T-helper 22 cell (primary cell): ENCODE results near the gene ECI2.
"Not testable (repeated sequence)": the region's sequence is repeated elsewhere in the genome, so short reads cannot be mapped to it uniquely, and the experiment has no call there.

ENCODE experiments used
- DNase-seq: peaks from one replicate; pipeline ENCODE4 v3.0.0-alpha.2; 2020; ENCODE audit warnings: low read depth

ECI2 gene

DNA sequence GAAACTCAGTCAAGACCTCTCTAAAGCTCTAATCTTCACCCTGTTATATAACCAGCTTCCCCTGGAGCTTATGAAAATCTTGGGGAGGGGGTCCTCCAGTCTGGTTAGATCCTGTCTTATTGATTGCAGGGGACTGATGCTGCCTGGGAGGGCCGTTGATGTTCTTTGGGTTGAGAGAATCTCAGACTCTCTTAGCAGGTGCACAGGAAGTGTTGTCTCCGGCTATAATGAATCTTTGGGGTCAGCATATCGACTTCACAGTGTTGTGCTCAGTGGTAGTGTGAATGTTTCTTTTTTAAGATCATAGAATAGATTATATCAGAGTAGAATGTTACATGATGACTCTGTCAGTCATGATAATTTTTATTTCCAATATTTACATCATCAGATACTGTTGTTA, 2.8 kb upstream of the ECI2 start:
- no peak for DNase-seq

DNA sequence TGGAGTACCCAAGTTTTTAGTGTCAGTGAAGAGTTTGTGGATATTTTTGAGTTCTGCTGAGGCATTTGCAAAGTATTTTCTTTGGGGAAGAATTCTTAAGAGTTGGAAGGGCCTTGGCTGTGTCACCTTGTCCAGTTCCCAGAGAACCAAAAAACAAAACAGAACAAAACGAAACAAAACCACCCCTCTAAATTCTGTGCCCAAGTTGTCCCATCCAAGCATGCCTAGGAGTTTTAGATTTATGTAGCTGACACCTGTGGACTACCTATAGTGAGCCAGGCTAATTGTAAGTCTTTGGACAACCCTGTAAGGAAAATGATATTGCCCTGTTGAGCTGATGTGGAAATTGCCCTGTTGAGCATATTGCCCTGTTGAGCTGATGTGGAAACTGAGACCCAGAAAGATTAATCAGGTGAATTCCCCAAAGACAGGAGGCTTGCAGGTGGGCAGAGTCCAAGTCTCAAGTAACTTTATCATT, 1.0 kb upstream of the ECI2 start:
- DNase-seq = no peak

DNA sequence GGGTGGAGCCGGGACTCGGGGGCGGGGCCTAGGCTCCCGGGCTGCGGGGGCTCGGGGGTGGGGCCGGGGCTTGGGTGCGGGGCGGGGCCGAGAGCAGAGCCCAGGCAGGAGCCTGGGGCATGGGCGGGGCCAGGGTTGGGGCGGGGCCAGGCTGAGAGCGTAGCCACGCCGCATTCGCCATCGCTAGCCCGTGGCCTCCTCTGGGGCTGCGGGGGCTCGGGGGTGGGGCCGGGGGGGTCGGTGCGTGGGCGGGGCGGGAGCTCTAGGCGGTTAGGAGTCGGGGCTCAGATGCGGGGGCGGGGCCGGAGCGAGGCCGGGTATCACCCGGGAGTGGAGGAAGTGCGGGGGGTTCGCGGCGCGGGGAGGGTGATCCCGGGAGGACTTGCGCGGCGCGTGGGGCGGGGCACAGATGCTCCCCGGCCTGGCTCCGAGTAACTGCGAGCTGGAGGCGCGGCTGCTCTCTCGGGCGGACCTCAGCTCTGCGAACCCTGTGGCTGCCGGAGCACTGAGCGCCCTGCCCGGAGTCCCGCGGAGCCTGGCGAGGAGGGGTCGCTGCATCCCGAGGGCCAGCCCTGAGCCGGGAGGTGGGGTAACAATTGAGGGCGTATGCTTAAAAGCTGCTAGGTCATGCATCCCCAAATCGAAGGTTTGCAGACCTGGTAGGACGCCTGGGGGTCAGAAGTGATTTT, 434 bp upstream of the ECI2 start:
- DNase-seq = peak; percentile 93

DNA sequence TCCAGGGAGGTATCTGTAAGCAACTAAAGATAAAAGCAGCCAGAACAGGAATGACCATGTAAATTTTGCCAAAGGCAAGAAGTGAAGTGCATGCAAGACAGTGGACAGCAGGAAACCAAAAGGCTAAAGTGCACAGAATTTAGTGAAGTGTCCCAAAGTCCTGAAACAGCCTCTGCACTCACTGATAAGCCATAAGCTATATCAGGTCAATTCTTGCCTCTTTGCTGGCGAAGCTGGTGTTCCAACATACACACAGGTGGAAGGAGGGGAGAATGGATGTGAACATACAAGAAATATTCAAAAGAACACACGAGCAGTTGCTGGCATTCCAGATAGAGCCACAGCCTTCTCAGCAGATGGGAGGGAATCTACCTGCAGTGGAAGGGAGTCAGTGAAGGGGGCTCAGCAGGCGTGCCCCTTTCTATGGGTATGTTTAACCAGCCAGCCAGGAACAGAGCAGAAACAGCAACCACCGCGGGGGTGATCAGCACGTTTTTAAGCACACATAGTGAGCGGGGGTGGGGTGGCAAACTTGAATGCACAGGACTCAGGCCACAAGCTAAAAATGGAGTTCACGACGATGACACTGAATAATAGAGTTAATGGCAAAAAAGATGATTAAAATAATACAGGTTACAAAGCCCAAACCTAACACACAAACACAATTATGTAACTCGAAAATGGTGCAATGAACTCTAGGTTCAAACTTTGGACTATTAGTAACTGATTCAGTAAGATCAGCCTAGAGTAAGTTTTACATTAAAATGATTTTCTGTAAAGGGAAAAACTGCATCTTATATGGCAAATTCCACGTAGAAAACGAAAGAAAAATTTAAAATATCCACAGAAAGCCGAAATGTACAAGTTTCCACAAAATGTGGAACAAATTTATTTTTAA, 1.2 kb downstream of the ECI2 start:
- no peak for DNase-seq

DNA sequence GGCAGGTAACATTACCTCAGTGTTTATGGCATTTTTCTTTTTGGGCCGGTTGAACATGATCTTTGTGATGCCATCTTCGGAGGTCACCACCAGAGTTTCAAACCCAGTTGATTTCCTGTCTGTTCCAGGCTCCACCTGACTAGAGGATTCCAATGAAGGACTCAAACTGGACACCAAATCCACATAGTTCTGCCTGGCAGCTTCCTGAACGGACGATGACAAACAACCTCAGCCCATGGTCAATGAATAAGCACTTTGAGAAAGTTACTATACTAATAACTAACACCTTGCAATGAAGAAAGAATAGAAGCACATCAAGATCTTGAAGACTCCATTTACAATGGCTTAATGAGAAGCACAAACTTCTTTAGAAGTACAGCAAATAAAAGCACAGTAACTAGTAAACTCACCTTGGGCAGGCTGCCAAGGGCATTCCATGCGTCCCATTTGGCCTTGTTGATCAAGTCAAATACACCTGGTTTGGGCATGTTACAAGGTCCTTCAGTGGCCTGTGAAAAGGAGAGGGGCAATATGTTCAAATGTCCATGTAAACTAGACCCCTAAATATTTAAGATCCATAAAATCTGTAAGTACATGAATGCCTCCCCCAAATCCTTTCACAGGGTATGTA, 4.9 kb downstream of the ECI2 start:
- no peak for DNase-seq

DNA sequence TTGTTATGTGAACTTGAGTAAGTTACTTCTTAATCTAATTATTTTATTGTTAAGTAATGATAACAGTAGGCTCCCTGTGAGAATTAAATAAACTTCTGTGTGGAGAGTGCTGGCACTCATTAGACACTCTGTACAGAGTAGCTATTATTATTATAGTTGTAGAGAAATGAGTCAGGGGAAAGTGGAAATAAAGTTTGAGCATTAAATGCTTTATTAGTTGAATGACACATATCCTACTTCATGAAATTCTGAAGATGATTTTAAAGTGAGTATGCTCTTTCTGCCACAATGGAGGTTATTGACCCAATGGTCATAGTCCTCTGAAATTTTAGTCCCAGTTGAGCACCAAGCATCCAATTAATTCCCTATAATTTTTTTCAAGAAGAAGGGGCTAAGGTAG, 5.9 kb downstream of the ECI2 start:
- DNase-seq = no peak

DNA sequence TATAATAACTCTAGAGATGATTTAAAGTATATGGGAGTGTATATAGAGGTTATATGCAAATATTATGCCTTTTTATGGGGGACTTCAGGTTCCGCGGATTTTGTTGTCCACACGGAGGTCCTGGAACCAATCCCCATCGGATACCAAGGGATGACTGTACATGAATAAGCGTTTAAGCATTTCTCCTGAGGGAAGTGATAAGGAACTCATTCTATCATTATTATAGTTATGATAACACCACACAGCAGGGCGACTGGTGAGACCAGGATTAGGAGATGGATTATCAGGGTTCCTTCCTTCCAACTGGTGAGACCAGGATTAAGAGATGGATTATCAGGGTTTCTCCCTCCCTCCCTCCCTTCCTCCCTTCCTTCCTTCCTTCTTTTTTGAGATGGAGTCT, 6.6 kb downstream of the ECI2 start:
- no peak for DNase-seq

DNA sequence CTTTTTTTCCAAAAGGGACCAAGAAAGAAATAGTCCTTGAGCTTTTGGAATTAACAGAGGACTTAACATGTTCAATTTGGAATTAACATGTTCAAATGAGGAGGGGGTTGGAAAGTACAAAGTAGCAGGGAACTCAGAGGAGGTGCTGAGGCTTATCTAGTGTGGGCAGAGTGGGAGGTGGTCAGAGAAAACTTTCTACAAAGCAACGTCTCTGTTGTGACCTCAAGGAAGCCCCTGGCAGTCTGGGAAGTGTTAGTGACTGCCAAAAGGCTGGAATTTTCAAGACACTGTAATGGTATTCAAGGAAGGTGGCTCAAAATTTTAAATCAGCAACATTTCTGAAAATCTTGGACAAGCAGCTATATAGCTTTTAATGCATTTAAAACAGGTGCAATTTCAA, 7.3 kb downstream of the ECI2 start:
- DNase-seq = no peak

DNA sequence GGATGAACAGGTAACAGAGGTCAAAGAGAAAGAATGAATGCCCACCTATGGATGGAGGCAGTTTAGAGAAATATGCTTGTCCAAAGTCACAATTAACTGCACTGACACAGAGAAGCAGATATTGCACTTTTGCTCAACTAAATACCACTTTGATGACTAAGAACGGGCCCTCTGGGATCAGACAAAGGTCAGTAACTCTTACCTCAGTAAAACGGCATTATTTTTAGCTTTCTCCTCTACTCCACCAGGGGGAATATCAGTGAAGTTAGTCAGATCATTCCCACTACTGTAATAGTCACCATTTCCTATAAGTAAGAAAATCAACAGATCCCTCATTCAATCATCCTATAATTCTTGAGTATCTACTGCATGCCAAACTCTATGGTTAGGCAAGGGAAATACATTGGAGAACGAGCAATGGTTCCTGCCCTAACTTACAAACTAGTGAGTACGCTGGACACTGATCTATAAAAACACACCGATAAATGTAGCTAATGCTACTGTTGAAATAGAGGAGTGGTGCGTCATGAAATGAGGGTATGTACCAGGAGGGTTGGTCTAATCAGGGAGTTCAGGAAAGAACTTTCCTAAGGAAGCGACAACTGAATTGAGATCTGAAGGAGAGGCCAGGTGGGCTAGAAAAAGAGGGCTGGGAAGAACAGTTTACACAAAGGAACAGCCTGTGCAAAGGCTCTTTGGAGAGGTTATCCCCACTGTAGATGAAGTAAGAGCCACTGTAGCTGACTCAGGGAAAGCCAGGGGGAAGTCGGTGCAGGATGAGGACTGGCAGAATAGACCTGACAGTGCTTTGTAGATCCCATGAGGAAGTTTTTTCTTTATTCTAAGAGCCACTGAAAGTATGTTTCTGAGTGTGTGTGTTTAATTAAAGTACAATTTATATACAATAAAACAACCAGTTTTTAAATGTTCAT, 9.2 kb downstream of the ECI2 start:
- no peak for DNase-seq

DNA sequence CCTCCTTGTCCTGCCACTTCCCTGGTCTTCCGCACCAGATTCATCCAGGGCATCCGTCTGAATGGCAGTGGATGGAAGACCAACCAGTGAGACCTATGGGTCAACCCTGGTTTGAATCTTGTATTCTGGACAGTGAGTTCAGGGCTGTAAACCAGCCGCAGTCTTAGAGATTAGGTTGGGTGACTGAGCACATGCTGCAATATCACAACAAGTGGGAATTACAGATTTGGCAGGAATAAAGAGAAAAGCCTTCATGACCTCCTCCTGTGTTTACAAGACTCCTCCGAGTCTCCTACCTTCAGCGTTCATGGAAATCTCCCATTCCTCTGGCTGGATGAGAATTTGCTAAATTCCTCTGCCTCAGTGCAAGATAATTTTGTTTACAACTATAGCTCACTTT, 9.9 kb downstream of the ECI2 start:
- DNase-seq = no peak

DNA sequence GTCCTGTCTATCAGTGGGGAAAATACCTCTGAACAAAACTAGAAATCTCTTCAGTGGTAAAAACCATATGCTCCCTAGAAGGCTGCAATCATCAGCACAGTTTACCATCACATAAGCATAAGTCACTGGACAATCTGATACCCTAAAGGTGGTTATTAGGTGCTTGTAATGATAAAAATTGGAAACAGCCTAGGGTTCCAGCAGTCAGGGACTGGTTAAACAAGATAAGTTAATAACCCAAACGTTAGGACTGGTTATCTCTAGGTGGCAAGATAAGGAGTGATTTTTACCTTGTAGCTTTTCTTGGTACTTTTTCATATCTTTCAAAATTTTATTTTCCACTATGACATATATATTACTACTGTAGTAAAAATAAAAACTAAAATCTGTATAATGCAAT, 11.0 kb downstream of the ECI2 start:
- DNase-seq = no peak

DNA sequence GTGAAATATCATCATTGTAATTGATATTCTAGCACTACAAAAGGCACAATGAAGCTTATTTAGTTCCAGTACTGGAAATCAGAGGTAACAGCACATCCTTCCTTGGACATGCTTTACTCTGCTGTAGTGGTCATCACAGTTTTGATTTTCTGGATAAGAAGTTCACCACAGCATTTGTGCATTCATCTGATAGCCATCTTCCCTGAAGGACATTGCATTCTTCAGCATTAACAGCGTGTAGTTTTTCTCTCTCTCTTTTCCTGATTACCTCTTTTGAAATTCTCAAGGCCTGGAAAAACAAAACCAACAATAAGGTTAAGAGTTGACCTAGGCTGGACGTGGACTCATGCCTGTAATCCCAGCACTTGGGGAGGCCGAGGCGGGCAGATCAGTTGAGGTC, 19.6 kb downstream of the ECI2 start:
- no peak for DNase-seq

DNA sequence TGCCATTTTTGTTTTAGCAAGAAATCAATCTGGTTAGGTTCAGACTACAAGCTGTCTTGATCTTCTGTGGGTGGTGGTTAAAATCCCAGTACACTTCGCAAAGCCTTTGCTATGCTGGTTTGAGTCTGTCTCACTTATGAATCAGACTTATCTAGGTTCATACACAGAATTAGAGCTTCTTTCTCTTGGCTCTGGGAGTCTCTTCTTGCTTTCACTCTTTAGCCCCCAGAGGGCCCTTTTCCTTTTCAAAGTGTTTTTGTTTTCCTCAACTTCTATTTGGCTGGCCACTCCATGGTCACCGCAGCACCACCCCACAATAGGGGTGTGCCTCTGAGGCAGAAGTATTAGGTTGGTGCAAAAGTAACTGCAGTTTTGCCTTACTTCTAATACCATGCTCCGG, 21.3 kb downstream of the ECI2 start:
- DNase-seq = no peak

DNA sequence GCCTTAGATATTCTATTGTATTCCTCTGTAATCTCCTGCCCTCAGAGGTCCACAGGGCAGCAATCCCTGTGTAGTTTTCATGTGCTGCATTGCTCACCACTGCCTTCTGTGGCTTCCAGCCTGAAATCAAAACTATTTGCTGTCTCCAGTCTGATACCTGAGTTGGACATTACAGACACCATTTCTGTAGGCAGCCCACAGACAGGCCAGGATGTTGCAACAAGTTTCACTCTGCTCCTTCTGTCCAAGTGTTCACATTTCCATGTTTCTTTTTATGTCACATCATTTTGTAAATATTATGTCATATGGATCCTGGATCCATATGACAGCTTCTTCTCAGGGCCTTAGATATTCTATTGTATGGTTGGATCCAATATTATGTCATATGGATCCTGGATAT, 21.7 kb downstream of the ECI2 start:
- no peak for DNase-seq

DNA sequence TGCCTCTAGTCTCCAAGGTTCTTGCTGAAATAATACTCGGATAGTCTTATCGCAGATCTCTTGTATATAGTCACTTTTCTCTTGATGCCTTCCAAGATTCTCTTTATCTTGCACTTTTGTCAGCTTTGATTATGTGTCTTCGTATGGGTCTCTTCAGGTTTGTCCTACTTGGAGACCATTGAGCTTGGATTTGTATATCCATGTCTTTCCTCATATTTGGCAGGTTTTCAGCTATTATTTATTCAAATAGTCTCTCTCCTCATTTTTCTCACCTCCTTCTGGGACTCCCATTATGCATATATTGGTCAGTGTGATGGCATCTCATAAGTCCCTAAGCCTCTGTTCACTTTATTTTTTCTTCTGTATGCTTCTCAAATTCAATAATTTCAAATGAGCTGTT, 23.0 kb downstream of the ECI2 start:
- no peak for DNase-seq

DNA sequence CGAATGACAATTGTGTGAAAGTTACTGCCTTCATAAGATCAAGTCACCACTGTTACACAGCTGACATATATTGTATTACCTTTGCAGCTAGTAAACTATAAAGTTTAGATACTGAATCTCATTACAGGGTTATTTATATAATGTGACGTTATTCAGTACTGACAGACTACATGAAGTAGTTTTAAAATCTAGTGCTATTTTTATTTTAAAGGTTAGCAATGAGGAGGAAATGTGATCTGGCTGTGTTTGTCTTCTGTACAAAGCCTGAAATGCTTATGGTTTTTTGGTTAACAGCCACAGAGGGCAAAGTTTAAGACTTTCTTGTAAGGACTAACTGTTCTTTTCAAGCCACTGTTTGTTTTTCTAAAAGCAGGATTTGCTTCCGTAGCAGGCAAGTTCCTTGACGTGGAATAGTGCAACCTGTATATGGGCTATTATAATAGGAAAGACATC, 26.0 kb downstream of the ECI2 start:
- not testable (repeated sequence) for DNase-seq

DNA sequence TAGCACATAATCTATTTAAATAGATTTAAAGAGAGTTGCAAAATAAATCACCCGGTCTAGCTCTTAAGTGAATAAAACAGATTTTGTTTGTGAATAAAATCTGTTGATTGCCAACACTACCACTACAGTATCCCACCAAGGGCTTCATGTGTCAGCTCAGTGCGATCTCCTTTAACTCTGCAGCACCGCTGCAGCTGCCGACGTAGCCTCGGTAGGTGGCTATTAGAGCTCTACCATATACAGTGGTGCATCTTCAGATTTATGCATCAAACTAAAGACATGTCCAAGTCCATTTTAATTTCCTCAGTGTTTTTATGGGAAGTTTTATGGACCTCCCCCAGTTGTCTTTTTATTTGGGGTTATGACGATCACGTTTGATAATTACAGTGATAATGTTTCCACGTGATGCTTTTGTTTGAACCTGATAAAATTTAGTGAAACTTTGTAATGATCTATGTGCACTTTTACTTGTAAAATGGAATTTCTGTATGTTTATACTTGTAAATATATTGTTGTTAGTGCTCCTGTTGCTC, 26.7 kb downstream of the ECI2 start:
- no peak for DNase-seq

DNA sequence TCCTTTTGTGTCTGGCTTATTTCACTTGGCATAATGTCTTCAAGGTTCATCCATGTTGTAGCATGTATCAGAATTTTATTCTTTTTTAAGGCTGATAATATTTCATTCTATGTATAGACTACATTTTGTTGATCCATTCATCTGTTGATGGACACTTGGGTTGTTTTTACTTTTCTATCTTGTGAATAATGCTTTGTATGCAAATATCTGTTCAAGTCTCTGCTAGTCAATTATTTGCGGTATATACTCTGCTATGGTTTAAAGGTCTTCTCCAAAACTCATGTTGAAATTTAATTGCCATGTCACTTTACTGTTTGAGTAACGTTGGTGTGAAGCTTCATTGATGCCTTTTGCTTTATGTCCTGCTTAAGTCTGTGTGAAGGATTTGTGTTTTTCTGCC, 27.5 kb downstream of the ECI2 start:
- no peak for DNase-seq

DNA sequence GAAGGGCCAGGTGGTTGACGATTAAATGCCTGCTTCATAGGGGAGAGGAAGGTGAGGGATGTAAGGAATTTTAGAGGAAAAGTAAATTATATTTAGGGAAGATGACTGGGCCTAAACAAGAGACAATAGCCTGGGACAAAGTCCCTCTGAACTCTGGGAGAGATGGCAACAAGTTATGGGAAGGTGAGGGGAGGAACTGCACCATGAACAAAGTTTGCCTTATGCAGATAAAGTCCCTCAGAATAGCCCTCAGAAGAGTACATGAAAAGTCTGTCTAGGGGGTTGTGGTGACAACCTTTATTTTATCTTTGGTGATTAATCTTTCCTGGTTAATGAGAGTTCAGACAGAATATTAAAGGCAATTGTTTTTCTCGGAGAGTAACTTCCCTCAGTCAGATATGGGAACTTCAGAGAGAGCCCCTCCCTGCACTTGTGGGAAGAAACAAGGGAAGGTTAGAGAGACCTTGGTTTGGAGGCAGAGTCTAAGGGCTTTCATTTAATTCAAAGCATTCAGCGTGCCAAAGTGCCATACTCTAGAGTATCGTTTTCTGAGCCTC, 29.3 kb downstream of the ECI2 start:
- no peak for DNase-seq

DNA sequence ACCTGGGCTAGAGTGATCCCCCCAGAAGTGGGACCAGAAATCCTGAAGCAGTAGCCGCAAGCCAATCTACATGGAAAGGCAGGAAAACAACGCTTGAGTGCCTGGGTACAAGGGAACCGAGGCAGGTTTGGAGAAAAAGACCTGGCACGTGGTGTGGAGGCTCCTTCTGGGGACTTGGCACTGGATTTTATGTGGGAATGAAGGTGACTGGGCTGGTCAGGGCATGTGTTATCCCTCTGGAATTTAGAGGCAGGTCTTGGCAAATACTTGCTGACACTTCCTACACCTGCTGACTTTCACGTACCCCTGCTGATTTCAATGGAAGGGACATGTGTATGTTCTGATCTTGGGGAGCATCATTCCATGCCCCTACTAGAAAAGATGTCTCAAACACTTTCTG, 31.4 kb downstream of the ECI2 start:
- DNase-seq = no peak

DNA sequence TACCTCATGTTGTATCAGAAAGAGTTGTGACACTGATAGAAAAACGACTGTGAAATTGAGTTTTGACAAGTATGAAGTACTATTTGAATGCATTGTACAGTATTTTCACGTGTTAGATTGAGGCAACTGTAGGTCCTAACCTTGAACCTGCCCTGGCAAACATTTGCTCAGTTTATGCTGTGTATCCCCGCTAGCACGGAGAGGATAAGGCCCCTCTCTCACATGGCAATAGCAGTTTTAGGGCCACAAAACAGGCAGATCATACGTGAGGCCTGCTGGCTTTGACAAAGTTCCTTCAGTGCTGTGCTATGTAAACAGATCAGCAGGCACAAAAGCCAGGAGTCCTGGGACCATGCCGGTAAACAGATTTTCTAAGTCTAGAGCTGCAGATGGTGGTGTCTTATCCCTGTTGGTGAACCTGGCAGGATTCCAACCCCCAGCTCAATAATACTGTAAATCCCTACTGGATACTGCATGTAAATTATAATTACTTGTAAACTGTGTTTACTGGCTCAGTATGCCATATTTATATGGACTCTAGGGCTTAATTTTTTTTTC, 32.6 kb downstream of the ECI2 start:
- no peak for DNase-seq
